ENCODE data around the gene CADPS.

The CADPS gene

GRCh38 chr3:62433396-62433795, 441.8 kb downstream of the CADPS start:
- no peak for DNase-seq (ENCODE audit: low spot score)

GRCh38 chr3:62421207-62421606, 454.0 kb downstream of the CADPS start:
- no peak for DNase-seq (ENCODE audit: low spot score)

- no peak for DNase-seq (ENCODE audit: low spot score)
Observed at GRCh38 chr3:62416144-62416543, 459.1 kb downstream of the CADPS start.

GRCh38 chr3:62415312-62415801, 459.9 kb downstream of the CADPS start:
- DNase-seq (ENCODE audit: low spot score), result no peak

- no peak for DNase-seq (ENCODE audit: low spot score)
Observed at GRCh38 chr3:62414786-62415185, 460.4 kb downstream of the CADPS start.

GRCh38 chr3:62413687-62414086, 461.5 kb downstream of the CADPS start:
- no peak for DNase-seq (ENCODE audit: low spot score)

GRCh38 chr3:62406945-62407344, 468.3 kb downstream of the CADPS start:
- no peak for DNase-seq (ENCODE audit: low spot score)

- no peak for DNase-seq (ENCODE audit: low spot score)
Observed at GRCh38 chr3:62405566-62405965, 469.6 kb downstream of the CADPS start.

GRCh38 chr3:62405135-62405534, 470.1 kb downstream of the CADPS start:
- no peak for DNase-seq (ENCODE audit: low spot score)

GRCh38 chr3:62404321-62404720, 470.9 kb downstream of the CADPS start:
- no peak for DNase-seq (ENCODE audit: low spot score)

- no peak for DNase-seq (ENCODE audit: low spot score)
Observed at GRCh38 chr3:62403765-62404164, 471.5 kb downstream of the CADPS start.

GRCh38 chr3:62392626-62393292, 482.5 kb downstream of the CADPS start:
- DNase-seq (ENCODE audit: low spot score), result no peak

- DNase-seq (ENCODE audit: low spot score), result no peak
Observed at GRCh38 chr3:62387251-62387650, 488.0 kb downstream of the CADPS start.

GRCh38 chr3:62379321-62379798, 495.9 kb downstream of the CADPS start:
- no peak for DNase-seq (ENCODE audit: low spot score)

GRCh38 chr3:62378921-62379320, 496.3 kb downstream of the CADPS start:
- DNase-seq (ENCODE audit: low spot score), result no peak

- DNase-seq (ENCODE audit: low spot score), result no peak
Observed at GRCh38 chr3:62378311-62378789, 496.9 kb downstream of the CADPS start.

- no peak for DNase-seq (ENCODE audit: low spot score)
Observed at GRCh38 chr3:62376906-62377877, 498.0 kb downstream of the CADPS start.

- no peak for DNase-seq (ENCODE audit: low spot score)
Observed at GRCh38 chr3:62376454-62376720, 498.8 kb downstream of the CADPS start.

- DNase-seq (ENCODE audit: low spot score), result no peak
Observed at GRCh38 chr3:62375655-62376453, 499.4 kb downstream of the CADPS start.

GRCh38 chr3:62374341-62375218, 500.6 kb downstream of the CADPS start:
- peak; percentile 46 for DNase-seq (ENCODE audit: low spot score)

- DNase-seq (ENCODE audit: low spot score), result no peak
Observed at GRCh38 chr3:62373714-62374333, 501.4 kb downstream of the CADPS start.
